A673 (cell line): ENCODE data around the gene STPG1. TPM values are rescaled to one million over a fixed set of nuclear protein-coding genes. Genes with fewer than 3 reads are reported as not detected.
"Not testable (repeated sequence)": the region's sequence is repeated elsewhere in the genome, so short reads cannot be mapped to it uniquely, and the experiment has no call there.

ENCODE experiments used
- BruUV-seq: library from RNA; stranded (reverse); fragments of 400-500 nt; replicated peaks from 2 replicates; lab custom pipeline; 2021; lab: Mats Ljungman, UMichigan
- CTCF ChIA-PET: fragments of 300-600 bp; sonication (Branson Sonifier 250); formaldehyde crosslinking; loops from one replicate; lab custom pipeline; 2022; ENCODE audit warnings: antibody characterized with exemption; lab: Charles Lee
- POLR2A ChIA-PET: fragments of 300-600 bp; sonication (Branson Sonifier 250); formaldehyde crosslinking; loops from one replicate; lab custom pipeline; 2022; ENCODE audit warnings: antibody characterized with exemption; ENCODE audit not compliant: low non-redundant PET; lab: Charles Lee
- DNase-seq: peaks from one replicate; pipeline ENCODE4 v3.0.0-alpha.2; 2015; ENCODE audit warnings: low spot score
- H3K27ac ChIP-seq: fragments of 200-600 bp; sonication (generic); 2 replicates; pipeline ENCODE4 v1.5.1; 2016; ENCODE audit warnings: mixed run types, low read depth, mild to moderate bottlenecking, mixed read lengths, antibody characterized with exemption, low read length; ENCODE audit not compliant: poor library complexity, severe bottlenecking
- H3K27me3 ChIP-seq: fragments of 200-600 bp; sonication (generic); replicated peaks from 2 replicates; pipeline ENCODE4 v1.6.1; 2017; ENCODE audit warnings: mixed run types, low read depth, mild to moderate bottlenecking, mixed read lengths, antibody characterized with exemption, low read length; ENCODE audit not compliant: insufficient read depth, poor library complexity
- H3K36me3 ChIP-seq: fragments of 200-600 bp; sonication (generic); 2 replicates; pipeline ENCODE4 v1.6.1; 2016; ENCODE audit warnings: mixed run types, mild to moderate bottlenecking, mixed read lengths, antibody characterized with exemption, low read length; ENCODE audit not compliant: insufficient read depth, poor library complexity, severe bottlenecking
- H3K4me1 ChIP-seq: fragments of 200-600 bp; sonication (generic); 2 replicates; pipeline ENCODE4 v1.6.1; 2017; ENCODE audit warnings: mixed run types, mild to moderate bottlenecking, mixed read lengths, antibody characterized with exemption, low read length; ENCODE audit not compliant: insufficient read depth, poor library complexity, severe bottlenecking
- H3K4me3 ChIP-seq: fragments of 200-600 bp; sonication (generic); 2 replicates; pipeline ENCODE4 v1.5.1; 2016; ENCODE audit warnings: low read depth, mixed run types, mild to moderate bottlenecking, mixed read lengths, low read length; ENCODE audit not compliant: poor library complexity, severe bottlenecking
- H3K9me3 ChIP-seq: fragments of 200-600 bp; sonication (generic); 2 replicates; pipeline ENCODE4 v1.6.1; 2016; ENCODE audit warnings: mixed run types, low read depth, mild to moderate bottlenecking, mixed read lengths, antibody characterized with exemption, low read length; ENCODE audit not compliant: poor library complexity, severe bottlenecking
- EZH2 ChIP-seq: fragments of 200-600 bp; sonication (generic); IDR thresholded peaks from 2 replicates; pipeline ENCODE4 v1.6.1; 2017; ENCODE audit warnings: borderline replicate concordance, low read depth, mild to moderate bottlenecking, mixed read lengths, antibody characterized with exemption, low read length; ENCODE audit not compliant: poor library complexity, severe bottlenecking
- intact Hi-C: fragments of 100-400 bp; cut with micrococcal nuclease; formaldehyde crosslinking; loops from one replicate; pipeline ENCODE4 v1.10.0; 2022; ENCODE audit not compliant: unreplicated experiment
- total RNA-seq: library from RNA; stranded (reverse); gene quantifications from 2 replicates; pipeline ENCODE4 v1.2.3, GENCODE V29; 2021
- TF ChIP-seq, protein P1 (sequence below): fragments of 300-800, 200-600 bp; sonication (generic); conservative IDR thresholded peaks from 2 replicates; pipeline ENCODE4 v1.5.1; 2017; ENCODE audit warnings: low read depth, mild to moderate bottlenecking, antibody characterized with exemption, low read length, moderate library complexity, mixed read lengths

STPG1 gene
- total RNA-seq, 1 experiment from 2014 or later, result 7.2 TPM

DNA sequence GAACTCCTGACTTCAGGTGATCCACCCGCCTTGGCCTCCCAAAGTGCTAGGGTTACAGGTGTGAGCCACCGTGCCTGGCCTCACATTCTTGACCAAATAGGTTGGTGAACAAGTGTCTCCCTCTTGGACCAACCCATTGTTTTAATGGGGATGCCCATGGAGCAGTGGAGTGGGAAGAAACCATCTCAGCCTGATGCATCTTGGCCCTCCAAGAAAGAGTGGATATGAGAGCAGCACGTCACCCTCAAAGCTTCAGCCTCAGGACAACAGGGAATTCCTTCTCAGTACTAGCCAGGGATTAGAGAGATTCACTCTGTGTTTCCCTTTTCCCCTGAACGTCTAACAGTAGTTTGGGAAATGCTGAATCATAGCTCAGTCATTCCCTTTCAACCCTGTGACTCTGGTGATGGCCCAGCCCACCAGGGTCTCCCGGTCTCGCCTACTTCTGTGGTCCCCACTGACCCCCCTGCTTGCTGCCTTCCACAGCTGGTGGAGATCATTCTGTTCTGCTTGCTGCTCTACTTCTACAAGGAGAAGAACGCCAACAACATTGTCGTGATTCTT, 39.4 kb upstream of the STPG1 start:
- POLR2A ChIA-PET, result interaction anchor here (0.5 to 0.6 kb wide), 2 partner anchors 20 to 553 kb away, joined by 4 to 12 read pairs; no protein-coding TSS in a partner anchor

DNA sequence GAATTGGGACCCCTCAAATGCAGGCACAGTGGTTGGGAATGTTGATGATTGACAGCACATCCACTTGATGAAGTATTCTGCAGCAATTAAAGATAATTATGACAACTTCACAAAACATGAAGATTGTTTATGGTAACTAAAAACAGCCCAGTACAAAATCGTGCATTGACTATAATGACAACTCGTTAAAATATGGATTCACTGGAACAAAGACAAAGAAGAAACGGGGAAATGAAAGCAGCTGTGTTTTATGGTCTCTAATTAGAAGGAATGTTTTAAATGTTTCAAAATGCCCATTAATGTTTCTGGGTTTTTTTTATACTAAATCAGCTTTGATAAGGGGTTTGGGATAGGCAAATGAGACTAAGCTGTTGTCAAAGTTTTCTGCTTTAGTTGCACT, 38.2 kb upstream of the STPG1 start:
- TF ChIP-seq, protein P1, sequence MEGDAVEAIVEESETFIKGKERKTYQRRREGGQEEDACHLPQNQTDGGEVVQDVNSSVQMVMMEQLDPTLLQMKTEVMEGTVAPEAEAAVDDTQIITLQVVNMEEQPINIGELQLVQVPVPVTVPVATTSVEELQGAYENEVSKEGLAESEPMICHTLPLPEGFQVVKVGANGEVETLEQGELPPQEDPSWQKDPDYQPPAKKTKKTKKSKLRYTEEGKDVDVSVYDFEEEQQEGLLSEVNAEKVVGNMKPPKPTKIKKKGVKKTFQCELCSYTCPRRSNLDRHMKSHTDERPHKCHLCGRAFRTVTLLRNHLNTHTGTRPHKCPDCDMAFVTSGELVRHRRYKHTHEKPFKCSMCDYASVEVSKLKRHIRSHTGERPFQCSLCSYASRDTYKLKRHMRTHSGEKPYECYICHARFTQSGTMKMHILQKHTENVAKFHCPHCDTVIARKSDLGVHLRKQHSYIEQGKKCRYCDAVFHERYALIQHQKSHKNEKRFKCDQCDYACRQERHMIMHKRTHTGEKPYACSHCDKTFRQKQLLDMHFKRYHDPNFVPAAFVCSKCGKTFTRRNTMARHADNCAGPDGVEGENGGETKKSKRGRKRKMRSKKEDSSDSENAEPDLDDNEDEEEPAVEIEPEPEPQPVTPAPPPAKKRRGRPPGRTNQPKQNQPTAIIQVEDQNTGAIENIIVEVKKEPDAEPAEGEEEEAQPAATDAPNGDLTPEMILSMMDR, result no peak
- TF ChIP-seq EZH2, result no peak
- POLR2A ChIA-PET, result interaction anchor here (0.6 kb wide), 1 partner anchor 30 kb away, joined by 3 read pairs; no protein-coding TSS in a partner anchor

More for the DNA sequence above, 39.4 kb upstream of the STPG1 start:
- no peak overlapping the region for H3K4me3 ChIP-seq
- H3K27me3 ChIP-seq, result no peaks in the 10 kb centered on the region
- no peak overlapping the region for H3K27ac ChIP-seq
- no peak for DNase-seq
- TF ChIP-seq EZH2, result no peak
- TF ChIP-seq, protein P1, result no peak
- H3K9me3 ChIP-seq, result no peaks in the 10 kb centered on the region
- no TSS peak for BruUV-seq
- no peaks in the 10 kb centered on the region for H3K4me1 ChIP-seq
- intact Hi-C loops, result no loop called here
- CTCF ChIA-PET, result no interaction called here
- H3K36me3 ChIP-seq, result no peaks in the 10 kb centered on the region

DNA sequence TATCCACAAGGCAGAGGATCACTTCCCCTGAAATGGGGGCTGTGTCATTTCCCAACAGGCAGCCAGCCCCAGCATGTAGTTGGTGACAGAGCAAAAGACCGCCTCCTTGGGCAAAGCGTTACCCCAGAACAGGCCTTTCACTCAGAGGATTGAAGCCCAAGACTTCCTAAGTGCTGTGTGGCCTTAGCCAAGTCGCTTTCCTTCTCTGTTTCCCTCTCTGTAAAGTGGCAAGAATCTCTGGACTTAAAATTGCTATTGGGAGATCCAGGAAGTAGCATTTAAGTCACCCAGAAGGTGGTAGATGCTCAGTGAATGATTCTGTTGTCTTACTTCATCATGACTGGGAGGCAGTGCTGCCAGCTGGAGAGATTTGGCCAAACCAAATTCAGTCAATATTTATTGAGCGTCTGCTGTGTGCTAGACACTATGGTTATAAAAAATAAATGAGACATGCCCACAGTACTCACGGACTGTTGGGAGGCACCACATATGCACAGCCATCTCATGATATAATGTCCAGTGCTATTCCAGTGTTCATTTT, 37.3 kb upstream of the STPG1 start:
- no peak overlapping the region for H3K4me3 ChIP-seq
- CTCF ChIA-PET, result no interaction called here
- no peaks in the 10 kb centered on the region for H3K36me3 ChIP-seq
- BruUV-seq, result no TSS peak
- H3K27me3 ChIP-seq, result no peaks in the 10 kb centered on the region
- no peak for TF ChIP-seq EZH2
- intact Hi-C loops, result no loop called here
- H3K27ac ChIP-seq, result no peak overlapping the region
- DNase-seq, result no peak
- no peaks in the 10 kb centered on the region for H3K4me1 ChIP-seq
- H3K9me3 ChIP-seq, result no peaks in the 10 kb centered on the region
- POLR2A ChIA-PET, result interaction anchor here (0.6 kb wide), 1 partner anchor 30 kb away, joined by 3 read pairs; no protein-coding TSS in a partner anchor

More for the DNA sequence above, 38.2 kb upstream of the STPG1 start:
- DNase-seq, result no peak
- CTCF ChIA-PET, result no interaction called here
- H3K4me1 ChIP-seq, result no peaks in the 10 kb centered on the region
- BruUV-seq, result no TSS peak
- H3K27ac ChIP-seq, result no peak overlapping the region
- H3K36me3 ChIP-seq, result no peaks in the 10 kb centered on the region
- no peaks in the 10 kb centered on the region for H3K27me3 ChIP-seq
- no peaks in the 10 kb centered on the region for H3K9me3 ChIP-seq
- intact Hi-C loops, result no loop called here
- no peak overlapping the region for H3K4me3 ChIP-seq

DNA sequence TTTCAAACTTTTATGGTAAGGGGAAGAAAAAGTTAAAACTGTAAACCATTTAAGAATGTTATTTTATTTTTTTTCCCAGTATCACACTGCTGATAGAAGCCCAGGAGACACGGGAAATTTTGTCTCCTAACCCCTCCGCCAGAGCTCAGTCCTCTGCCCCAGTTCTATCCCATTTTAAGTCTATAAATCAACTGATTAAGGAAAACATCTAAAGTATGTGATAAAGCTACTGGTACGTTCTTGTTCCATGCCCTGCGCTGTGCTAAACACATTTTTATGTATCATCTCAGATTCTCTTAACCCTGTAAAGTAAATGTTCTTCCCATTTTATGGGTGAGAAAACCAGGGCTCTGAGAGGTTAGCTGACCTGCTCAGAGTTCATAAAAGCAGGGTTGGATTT, 36.7 kb upstream of the STPG1 start:
- intact Hi-C loops, result no loop called here
- H3K4me1 ChIP-seq, result no peaks in the 10 kb centered on the region
- H3K36me3 ChIP-seq, result no peaks in the 10 kb centered on the region
- ChIA-PET POLR2A (no interaction called here), CTCF (no interaction called here)
- TF ChIP-seq, protein P1, result no peak
- no peak for TF ChIP-seq EZH2
- H3K9me3 ChIP-seq, result no peaks in the 10 kb centered on the region
- H3K27ac ChIP-seq, result no peak overlapping the region
- BruUV-seq, result no TSS peak
- DNase-seq, result no peak
- no peak overlapping the region for H3K4me3 ChIP-seq
- no peaks in the 10 kb centered on the region for H3K27me3 ChIP-seq

DNA sequence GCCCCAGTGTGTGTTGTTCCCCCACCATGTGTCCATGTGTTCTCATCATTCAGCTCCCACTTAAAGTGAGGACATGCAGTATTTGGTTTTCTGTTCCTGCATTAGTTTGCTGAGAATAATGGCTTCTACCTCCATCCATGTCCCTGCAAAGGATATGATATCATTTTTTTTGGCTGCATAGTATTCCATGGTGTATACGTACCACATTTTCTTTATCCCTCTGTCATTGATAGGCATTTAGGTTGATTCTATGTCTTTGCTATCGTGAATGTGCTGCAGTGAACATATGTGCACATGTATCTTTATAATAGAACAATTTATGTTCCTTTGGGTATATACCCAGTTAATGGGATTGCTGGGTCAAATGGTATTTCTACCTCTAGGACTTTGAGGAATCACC, 32.9 kb upstream of the STPG1 start:
- H3K27ac ChIP-seq, H3K27me3 ChIP-seq, H3K4me3 ChIP-seq, H3K9me3 ChIP-seq, CTCF ChIA-PET, intact Hi-C loops, H3K4me1 ChIP-seq, BruUV-seq, DNase-seq, H3K36me3 ChIP-seq, POLR2A ChIA-PET: not testable (repeated sequence)
